BJ (cell line): ENCODE data around the gene SUPT4H1. TPM values are rescaled to one million over a fixed set of nuclear protein-coding genes. Genes with fewer than 3 reads are reported as not detected.

ENCODE experiments used
- CTCF ChIA-PET: fragments of 350-600 bp; formaldehyde crosslinking; extraction: SDS; loops from one replicate; lab custom pipeline; 2021; ENCODE audit warnings: antibody characterized with exemption, inconsistent platforms; lab: Yijun Ruan, JAX
- POLR2A ChIA-PET: fragments of 300-600 bp; sonication (Branson Sonifier 250); formaldehyde crosslinking; extraction: SDS; loops from one replicate; lab custom pipeline; 2021; ENCODE audit warnings: antibody characterized with exemption; lab: Charles Lee
- DNase-seq: peaks from one replicate; pipeline ENCODE4 v3.0.0-alpha.2; 2011; ENCODE audit warnings: low read depth
- H3K27me3 ChIP-seq: 2 replicates; pipeline ENCODE4 v1.6.0; 2011; ENCODE audit warnings: low read length; ENCODE audit not compliant: control insufficient read depth, insufficient read depth
- H3K36me3 ChIP-seq: 2 replicates; pipeline ENCODE4 v1.5.1; 2011; ENCODE audit warnings: low read length; ENCODE audit not compliant: control insufficient read depth, insufficient read depth
- H3K4me3 ChIP-seq: 2 replicates; pipeline ENCODE4 v1.5.1; 2011; ENCODE audit warnings: low read depth, mild to moderate bottlenecking, control low read depth, low read length
- CTCF ChIP-seq: IDR thresholded peaks from 2 replicates; pipeline ENCODE4 v1.5.1; 2011; ENCODE audit warnings: low read depth, mild to moderate bottlenecking, control low read depth, inconsistent platforms, low read length, moderate library complexity; ENCODE audit not compliant: insufficient read depth
- polyA plus RNA-seq: library from polyadenylated mRNA; depleted of rRNA; stranded (reverse); fragments of >200 nt; gene quantifications from 2 replicates; pipeline ENCODE4 v1.2.3, GENCODE V29; 2011

The SUPT4H1 gene
- polyA plus RNA-seq, 1 experiment = 145 TPM

DNA sequence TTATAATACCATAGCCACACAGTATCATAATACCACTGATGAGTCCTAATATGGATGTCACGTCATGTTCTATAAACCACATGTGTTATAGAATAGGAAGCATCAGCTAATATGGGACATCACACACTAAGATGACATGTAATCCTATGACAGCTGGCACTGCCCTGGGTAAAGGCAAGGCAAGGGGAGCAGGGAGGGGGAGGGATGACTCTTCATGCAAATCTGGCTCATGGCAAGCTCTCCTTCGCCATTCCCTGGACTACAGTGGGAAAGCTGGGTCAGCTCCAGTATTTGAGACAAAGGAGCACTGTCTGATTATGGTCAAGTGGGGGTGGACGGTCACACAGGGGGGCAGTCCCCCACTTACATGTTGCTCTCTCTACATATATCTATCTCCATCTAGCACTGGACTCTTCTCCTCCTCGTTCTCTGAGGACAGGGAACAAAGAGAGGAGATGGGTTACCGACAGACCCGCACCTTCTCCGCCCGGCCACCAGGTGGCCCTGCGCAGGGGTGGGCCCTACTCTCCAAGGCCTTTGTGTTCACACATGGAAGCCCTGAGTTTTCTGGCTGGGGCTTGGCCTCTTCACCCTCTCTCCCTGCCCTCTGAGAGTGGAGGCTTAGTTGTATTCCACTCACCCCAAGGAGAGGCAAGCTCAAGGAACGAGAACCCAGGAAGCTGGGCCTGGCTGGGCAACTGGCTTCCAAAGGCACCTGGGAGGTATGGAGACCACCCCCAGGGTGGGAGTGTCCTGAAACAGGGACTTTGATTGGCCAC, 47.8 kb downstream of the SUPT4H1 start:
- TF ChIP-seq CTCF = peak; percentile 85
- no peak for DNase-seq
- Histone ChIP-seq H3K4me3 (no peak overlapping the region), H3K36me3 (no peaks in the 10 kb centered on the region), H3K27me3 (no peaks in the 10 kb centered on the region)
- ChIA-PET POLR2A (no interaction called here), CTCF (interaction anchor here (0.6 to 4.9 kb wide), 16 partner anchors 9 to 784 kb away, joined by 3 to 25 read pairs (median 4); partner anchors contain the start of genes RNF43 and SUPT4H1)

DNA sequence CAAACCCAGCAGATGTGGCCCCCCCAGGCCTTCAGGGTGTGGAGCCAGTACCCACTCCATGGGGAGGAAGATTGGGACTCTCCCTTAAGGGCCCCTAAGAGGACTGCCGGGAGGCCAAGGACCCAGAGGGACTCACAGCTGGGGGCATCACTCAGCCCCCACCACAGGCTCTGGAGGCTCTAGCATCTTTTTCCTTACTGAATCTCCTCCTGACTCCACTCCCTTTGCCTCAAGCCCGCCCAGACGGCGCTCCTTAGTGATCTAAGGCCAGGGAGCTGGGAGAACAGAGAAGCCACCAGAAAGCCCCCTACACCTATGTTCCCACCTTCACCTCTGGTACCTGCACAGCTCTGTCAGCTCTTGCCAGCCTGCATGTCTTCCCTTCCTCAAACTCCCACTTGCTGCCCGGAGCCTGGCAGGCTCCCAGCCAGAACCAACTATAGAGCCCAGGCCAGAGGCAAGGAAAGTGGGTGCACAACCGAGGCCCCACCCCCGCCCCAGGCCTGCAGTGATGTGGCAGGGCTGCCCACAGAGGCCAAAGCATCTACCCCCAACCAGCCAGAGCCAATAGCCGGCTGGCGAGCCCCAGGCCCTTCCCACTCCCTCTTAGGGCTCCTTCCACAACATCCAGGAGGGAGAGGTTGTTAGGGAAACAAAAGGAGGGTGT, 48.9 kb downstream of the SUPT4H1 start:
- no peaks in the 10 kb centered on the region for H3K36me3 ChIP-seq
- TF ChIP-seq CTCF = no peak
- H3K27me3 ChIP-seq = no peaks in the 10 kb centered on the region
- ChIA-PET POLR2A (no interaction called here), CTCF (interaction anchor here (1.5 to 4.9 kb wide), 4 partner anchors 10 to 144 kb away, joined by 3 to 25 read pairs (median 24); partner anchors contain the start of gene RNF43)
- no peak for DNase-seq
- no peak overlapping the region for H3K4me3 ChIP-seq

- CTCF ChIA-PET = interaction anchor here (1.2 to 4.9 kb wide), 5 partner anchors 11 to 146 kb away, joined by 3 to 25 read pairs (median 22); partner anchors contain the start of gene RNF43
- H3K4me3 ChIP-seq = no peak overlapping the region
- no peak for DNase-seq
- TF ChIP-seq CTCF = no peak
- H3K36me3 ChIP-seq = no peaks in the 10 kb centered on the region
- no peaks in the 10 kb centered on the region for H3K27me3 ChIP-seq
- POLR2A ChIA-PET = no interaction called here
These were observed 49.7 kb downstream of the SUPT4H1 start for GRCh38 chr17:58302171-58302918.

DNA sequence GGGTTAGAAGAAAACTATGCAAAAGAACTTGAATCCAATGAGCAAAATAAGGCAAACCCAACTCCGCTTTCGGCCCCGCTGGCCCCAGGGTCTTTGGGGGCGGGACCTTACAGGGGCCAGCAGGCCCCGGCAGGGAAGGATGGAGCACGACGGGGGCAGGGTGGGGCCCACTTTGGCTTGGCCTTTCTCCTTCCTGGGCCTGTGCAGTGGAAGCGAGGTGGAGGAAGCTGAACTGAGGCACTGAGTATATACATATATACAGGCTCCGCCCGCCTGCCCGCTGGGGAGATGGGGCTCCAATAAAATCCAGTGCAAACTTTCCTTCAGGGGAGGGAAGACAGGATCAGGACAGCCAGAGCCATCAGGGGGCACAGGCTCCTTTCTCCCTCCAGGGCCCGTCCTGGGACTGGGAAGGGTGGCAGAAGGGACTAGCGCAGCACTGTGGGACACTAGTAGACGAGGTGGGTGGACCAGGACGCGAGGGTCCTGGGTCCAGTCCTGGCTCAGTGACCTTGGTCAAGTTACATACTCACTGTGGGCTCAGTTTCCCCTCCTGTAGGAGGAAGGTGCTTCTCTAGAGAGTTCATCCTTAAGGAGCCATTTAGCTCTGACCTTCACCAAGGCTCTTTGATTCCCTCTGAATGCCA, 50.4 kb downstream of the SUPT4H1 start:
- CTCF ChIA-PET = interaction anchor here (1.0 to 4.9 kb wide), 4 partner anchors 12 to 147 kb away, joined by 3 to 25 read pairs (median 3); partner anchors contain the start of gene RNF43
- no peak for TF ChIP-seq CTCF
- no peak for DNase-seq

More for the DNA sequence above, 50.4 kb downstream of the SUPT4H1 start:
- POLR2A ChIA-PET = no interaction called here
- H3K27me3 ChIP-seq = no peaks in the 10 kb centered on the region
- no peak overlapping the region for H3K4me3 ChIP-seq
- no peaks in the 10 kb centered on the region for H3K36me3 ChIP-seq
